Measurements from ENCODE around the gene CAPN8.

CAPN8 gene

DNA sequence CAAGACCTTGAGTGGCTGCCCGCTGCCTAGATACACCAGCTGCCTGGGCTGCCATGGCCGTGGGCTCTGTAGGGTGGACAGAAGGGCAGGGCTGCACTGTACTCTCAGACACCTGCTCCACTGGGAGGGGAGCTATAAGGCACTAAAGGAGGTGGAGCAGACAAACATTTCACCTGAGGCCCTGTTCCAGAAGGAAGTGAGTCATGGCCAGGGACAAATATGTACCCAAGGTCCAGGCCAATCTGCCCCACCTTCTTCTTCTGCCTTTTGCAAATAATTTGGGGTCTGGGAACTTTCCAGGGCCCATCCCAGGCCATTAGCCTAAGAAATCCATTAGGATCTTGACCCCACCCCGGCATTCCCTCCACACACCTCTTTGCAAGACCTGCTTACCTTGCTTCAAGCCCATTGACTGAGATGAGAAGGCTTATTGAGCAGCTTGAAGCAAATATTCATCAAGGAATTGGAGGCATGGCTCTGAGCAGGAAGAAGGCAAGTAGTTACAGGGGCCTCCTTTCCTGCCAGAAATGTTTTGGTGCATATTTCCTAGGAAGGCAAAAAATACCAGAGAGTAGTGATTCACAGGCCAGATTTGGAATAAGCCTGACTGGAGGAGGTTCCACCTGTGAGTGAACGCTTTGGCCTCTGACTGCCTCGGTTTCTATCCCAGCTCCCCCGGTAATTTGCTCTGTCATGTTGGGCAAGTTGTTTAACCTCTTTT, at the start of gene CAPN8:
Gene CAPN8, minus strand, starts transcription at position 110 of the 721 bp plus-strand sequence. Its CDS starts 55 bp downstream, at position 55.
- no peak for DNase-seq (ENCODE audit: low read depth)

GRCh38 chr1:223714849-223715603, 49.5 kb upstream of the CAPN8 start:
- no peak for DNase-seq (ENCODE audit: low read depth)

DNA sequence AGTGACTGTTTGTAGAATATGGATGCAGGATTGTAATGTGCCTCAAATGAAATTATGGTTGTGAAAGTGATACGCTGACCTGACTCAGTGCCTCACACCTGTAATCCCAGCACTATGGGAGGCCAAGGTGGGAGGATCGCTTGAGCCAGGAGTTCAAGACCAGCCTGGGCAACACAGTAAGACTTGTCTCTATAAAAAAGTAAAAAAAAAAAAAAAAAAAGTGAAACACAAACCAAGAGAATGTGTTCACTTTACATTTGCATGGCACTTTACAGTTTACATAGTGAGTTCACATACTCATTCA, 48.9 kb upstream of the CAPN8 start:
- no peak for DNase-seq (ENCODE audit: low read depth)

GRCh38 chr1:223713546-223714420, 48.3 kb upstream of the CAPN8 start:
- no peak for DNase-seq (ENCODE audit: low read depth)

- peak; percentile 32 for DNase-seq (ENCODE audit: low read depth)
These were observed 47.5 kb upstream of the CAPN8 start for GRCh38 chr1:223712850-223713474.

DNA sequence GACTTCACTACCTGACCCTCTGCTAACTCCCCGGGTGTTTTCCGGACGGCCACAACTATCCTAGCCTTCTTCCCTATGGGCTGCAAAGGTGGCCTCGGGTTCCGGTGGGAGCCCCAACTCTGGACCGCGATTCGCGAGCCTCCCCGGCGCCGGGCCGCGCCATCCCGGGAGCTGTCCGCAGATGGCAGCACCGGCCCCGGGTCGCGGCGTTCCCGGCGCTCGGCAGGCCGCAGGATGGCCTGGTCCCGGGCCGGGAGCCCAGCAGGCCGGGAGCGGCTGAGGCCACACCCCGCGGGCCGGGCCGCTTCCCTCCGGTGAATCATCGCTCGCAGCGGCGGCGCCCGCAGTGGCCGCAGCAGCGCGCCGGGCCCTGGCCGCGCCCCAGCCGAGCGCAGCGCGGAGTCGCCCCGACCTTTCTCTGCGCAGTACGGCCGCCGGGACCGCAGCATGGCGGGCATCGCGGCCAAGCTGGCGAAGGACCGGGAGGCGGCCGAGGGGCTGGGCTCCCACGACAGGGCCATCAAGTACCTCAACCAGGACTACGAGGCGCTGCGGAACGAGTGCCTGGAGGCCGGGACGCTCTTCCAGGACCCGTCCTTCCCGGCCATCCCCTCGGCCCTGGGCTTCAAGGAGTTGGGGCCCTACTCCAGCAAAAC, 46.8 kb upstream of the CAPN8 start, which contains the start of gene CAPN2:
Gene CAPN2, plus strand, starts transcription at position 346 of the 656 bp plus-strand sequence. Its CDS starts 102 bp downstream, at position 448.
- DNase-seq (ENCODE audit: low read depth): peak; percentile 50

DNA sequence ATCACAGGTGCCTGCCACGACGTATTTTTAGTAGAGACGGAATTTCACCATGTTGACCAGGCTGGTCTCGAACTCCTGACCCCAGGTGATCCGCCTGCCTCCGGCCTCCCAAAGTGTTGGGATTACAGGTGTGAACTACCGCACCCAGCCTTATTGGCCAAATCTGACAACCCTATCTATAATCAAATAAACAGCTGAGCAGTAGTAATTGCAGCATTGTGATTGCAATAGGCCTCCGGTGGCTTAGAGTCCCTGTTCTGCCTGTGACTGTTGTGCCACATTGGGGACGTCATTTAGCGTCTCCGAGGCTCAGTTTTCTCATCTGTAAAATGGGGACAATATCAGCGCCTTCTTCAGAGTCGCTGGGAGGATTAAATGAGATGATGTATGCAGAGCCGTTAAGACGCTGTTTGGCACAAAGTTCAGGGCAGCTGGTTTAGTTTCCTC, 46.3 kb upstream of the CAPN8 start:
- DNase-seq (ENCODE audit: low read depth): no peak

- DNase-seq (ENCODE audit: low read depth): no peak
These were observed 45.7 kb upstream of the CAPN8 start for GRCh38 chr1:223711173-223711572.

- DNase-seq (ENCODE audit: low read depth): no peak
These were observed 45.0 kb upstream of the CAPN8 start for GRCh38 chr1:223710179-223711133.

DNA sequence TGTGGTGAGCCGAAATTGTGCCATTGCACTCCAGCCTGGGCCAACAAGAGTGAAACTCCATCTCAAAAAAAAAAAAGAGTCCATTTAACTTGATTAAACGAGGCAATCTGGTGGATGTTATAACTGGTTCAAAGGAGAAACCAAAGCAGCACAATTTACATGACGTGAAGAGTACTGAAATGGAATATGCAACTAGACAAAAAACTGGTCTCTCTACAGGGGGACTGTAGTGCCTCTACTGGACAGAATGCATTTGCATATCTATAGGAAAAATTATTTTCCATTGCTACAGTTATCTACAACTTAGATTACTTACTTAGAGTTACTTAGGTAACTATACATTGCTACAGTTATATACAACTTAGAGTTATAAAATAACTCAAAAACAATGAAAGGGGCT, 44.1 kb upstream of the CAPN8 start:
- no peak for DNase-seq (ENCODE audit: low read depth)

- DNase-seq (ENCODE audit: low read depth): no peak
These were observed 43.3 kb upstream of the CAPN8 start for GRCh38 chr1:223708651-223709268.

- no peak for DNase-seq (ENCODE audit: low read depth)
These were observed 42.5 kb upstream of the CAPN8 start for GRCh38 chr1:223708001-223708359.

DNA sequence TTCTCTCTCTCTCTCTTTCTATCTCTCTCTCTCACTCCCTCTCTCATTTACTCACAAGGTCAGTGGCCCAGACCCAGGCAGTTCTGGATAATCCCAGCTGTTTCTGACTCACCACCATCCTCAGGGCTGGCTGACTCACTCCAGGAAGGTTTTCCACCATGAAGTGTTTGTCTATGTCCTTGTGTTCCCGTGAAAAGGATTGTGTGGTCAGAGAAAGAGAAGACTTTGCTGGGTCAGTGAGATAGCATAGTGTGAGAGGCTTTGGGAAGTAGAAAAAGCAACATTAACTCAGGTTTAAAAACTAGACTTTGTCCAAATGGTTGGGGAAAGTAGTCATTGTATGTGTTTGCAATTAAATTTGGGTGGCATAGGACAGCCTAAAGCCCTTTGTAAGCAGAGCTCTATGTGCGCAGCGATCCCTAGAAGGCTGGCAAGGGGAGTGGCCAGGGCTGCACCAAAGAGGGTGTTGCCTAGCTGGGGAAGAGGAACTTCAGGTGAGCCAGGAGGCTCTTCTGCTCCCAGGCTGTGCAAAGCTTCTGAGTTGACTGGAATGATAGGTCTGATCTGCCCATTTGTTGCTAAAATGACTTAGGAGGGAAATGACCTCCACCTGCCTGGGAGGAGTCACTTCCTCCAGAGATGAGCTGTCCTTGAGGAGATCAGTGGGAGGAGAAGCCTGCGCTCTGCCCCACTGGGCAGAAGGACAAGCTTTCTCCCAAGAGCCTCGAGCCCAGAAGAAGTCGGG, 41.9 kb upstream of the CAPN8 start:
- DNase-seq (ENCODE audit: low read depth): no peak

GRCh38 chr1:223706077-223706973, 40.8 kb upstream of the CAPN8 start:
- DNase-seq (ENCODE audit: low read depth): no peak

- no peak for DNase-seq (ENCODE audit: low read depth)
These were observed 39.7 kb upstream of the CAPN8 start for GRCh38 chr1:223704921-223705878.

GRCh38 chr1:223703668-223704013, 38.1 kb upstream of the CAPN8 start:
- DNase-seq (ENCODE audit: low read depth): no peak
